A549 (cell line): ENCODE data around the gene FBXL20. TPM values are rescaled to one million over a fixed set of nuclear protein-coding genes. Genes with fewer than 3 reads are reported as not detected.

Experiments used
- ATAC-seq, 2 experiments: fragments of 200-7000 bp in 1 of 2; fragments of >200 bp in 1 of 2; cut with Nextera tagmentation in 1 of 2; cut with Tn5 transposase in 1 of 2; 3 replicates each; pipeline versions ENCODE4 v1.8.0 to v1.9.1; 2018 to 2020; ENCODE audit warnings: mild to moderate bottlenecking in 1 of 2, moderate library complexity in 1 of 2
- CTCF ChIA-PET: fragments of 300-600 bp; sonication (Branson Sonifier 250); formaldehyde crosslinking; extraction: SDS; loops from one replicate; lab custom pipeline; 2021; ENCODE audit warnings: antibody characterized with exemption, inconsistent platforms; lab: Yijun Ruan, JAX
- POLR2A ChIA-PET: fragments of 350-600 bp; formaldehyde crosslinking; extraction: SDS; loops from one replicate; lab custom pipeline; 2021; ENCODE audit warnings: antibody characterized with exemption, inconsistent platforms; lab: Yijun Ruan, JAX
- DNase-seq, 2 experiments: peaks; one replicate each; pipeline versions ENCODE4 v3.0.0 to v3.0.0-alpha.2; 2011 to 2016; ENCODE audit warnings: low read depth in 1 of 2, low spot score in 1 of 2
- FAIRE-seq: peaks from 2 replicates; lab custom pipeline; 2011; peaks lifted over from hg19 to GRCh38; lab: Jason Lieb, UNC
- H3K27ac ChIP-seq, 2 experiments: fragments of >200 bp; sonication (Bioruptor Twin); formaldehyde crosslinking; 3 replicates each; pipeline ENCODE4 v1.5.1; 2016 to 2017
- H3K4me1 ChIP-seq: fragments of >200 bp; sonication (Bioruptor Twin); formaldehyde crosslinking; 3 replicates; pipeline ENCODE4 v1.6.1; 2016
- H3K4me2 ChIP-seq: fragments of >200 bp; sonication (Bioruptor Twin); formaldehyde crosslinking; 3 replicates; pipeline ENCODE4 v1.6.1; 2016
- H3K4me3 ChIP-seq: fragments of >200 bp; sonication (Bioruptor Twin); formaldehyde crosslinking; 3 replicates; pipeline ENCODE4 v1.5.1; 2016
- H3K9me3 ChIP-seq: fragments of >200 bp; sonication (Bioruptor Twin); formaldehyde crosslinking; 3 replicates; pipeline ENCODE4 v1.6.1; 2016
- ATOH8 ChIP-seq: fragments of 250-450 bp; sonication (Bioruptor Pico); IDR thresholded peaks from 2 replicates; pipeline ENCODE4 v1.5.0; 2020; ENCODE audit warnings: low read depth, mild to moderate bottlenecking, moderate library complexity
- CBX2 ChIP-seq: fragments of 200-600 bp; sonication (generic); IDR thresholded peaks from 2 replicates; pipeline ENCODE4 v1.6.1; 2016; ENCODE audit warnings: low read depth, mild to moderate bottlenecking, borderline replicate concordance
- CBX8 ChIP-seq: fragments of 200-600 bp; sonication (generic); IDR thresholded peaks from 2 replicates; pipeline ENCODE4 v1.6.1; 2016
- FOSL2 ChIP-seq, 2 experiments: fragments of 450-650 bp in 1 of 2; fragments of >200 bp in 1 of 2; sonication (Bioruptor Twin) in 1 of 2; formaldehyde crosslinking; IDR thresholded peaks; 2 replicates each; pipeline versions ENCODE4 v1.5.0 to v1.6.1; 2016 to 2020; ENCODE audit warnings: mild to moderate bottlenecking in 1 of 2, moderate library complexity in 1 of 2
- GATA3 ChIP-seq: IDR thresholded peaks from 2 replicates; pipeline ENCODE4 v1.6.1; 2012; ENCODE audit warnings: borderline replicate concordance
- HMGXB4 ChIP-seq: fragments of 250-450 bp; sonication (Bioruptor Pico); IDR thresholded peaks from 2 replicates; pipeline ENCODE4 v1.5.0; 2021; ENCODE audit warnings: mild to moderate bottlenecking, moderate library complexity, borderline replicate concordance
- HOXB13 ChIP-seq: fragments of 250-450 bp; sonication (Bioruptor Pico); IDR thresholded peaks from 2 replicates; pipeline ENCODE4 v1.5.0; 2020; ENCODE audit warnings: low read depth, mild to moderate bottlenecking, moderate library complexity
- HOXB5 ChIP-seq: fragments of 250-450 bp; sonication (Bioruptor Pico); IDR thresholded peaks from 2 replicates; pipeline ENCODE4 v1.5.0; 2020; ENCODE audit warnings: mild to moderate bottlenecking, moderate library complexity
- JUNB ChIP-seq: fragments of >200 bp; sonication (Bioruptor Twin); formaldehyde crosslinking; IDR thresholded peaks from 2 replicates; pipeline ENCODE4 v1.6.1; 2016
- KDM5A ChIP-seq: fragments of 200-600 bp; sonication (generic); IDR thresholded peaks from 2 replicates; pipeline ENCODE4 v1.6.1; 2016; ENCODE audit warnings: antibody characterized with exemption, mild to moderate bottlenecking
- MAFK ChIP-seq: fragments of 450-650 bp; IDR thresholded peaks from 2 replicates; pipeline ENCODE4 v1.6.1; 2014; ENCODE audit not compliant: partially characterized antibody
- MYC ChIP-seq: IDR thresholded peaks from 2 replicates; pipeline ENCODE4 v1.6.1; 2012; ENCODE audit warnings: mild to moderate bottlenecking, inconsistent platforms, low read length, improper control_type of control experiment, borderline replicate concordance
- NPAS2 ChIP-seq: fragments of 250-450 bp; sonication (Bioruptor Pico); IDR thresholded peaks from 2 replicates; pipeline ENCODE4 v1.8.0; 2022; ENCODE audit warnings: mild to moderate bottlenecking, moderate library complexity, borderline replicate concordance
- NR3C1 ChIP-seq: fragments of >200 bp; sonication (Bioruptor Twin); formaldehyde crosslinking; IDR thresholded peaks from 3 replicates; pipeline ENCODE4 v1.6.1; 2017
- PBX3 ChIP-seq: IDR thresholded peaks from 2 replicates; pipeline ENCODE4 v1.6.1; 2012
- PHF8 ChIP-seq: fragments of 200-600 bp; sonication (generic); IDR thresholded peaks from 2 replicates; pipeline ENCODE4 v1.6.1; 2016; ENCODE audit warnings: low read depth, mild to moderate bottlenecking, antibody characterized with exemption, moderate library complexity, borderline replicate concordance
- POLR2AphosphoS2 ChIP-seq: conservative IDR thresholded peaks from 2 replicates; pipeline ENCODE4 v1.6.1; 2012; ENCODE audit warnings: low read length, improper control_type of control experiment, inconsistent platforms
- RAD21 ChIP-seq, 2 experiments: fragments of >200 bp in 1 of 2; sonication (Bioruptor Twin) in 1 of 2; formaldehyde crosslinking in 1 of 2; IDR thresholded peaks in 1 of 2; conservative IDR thresholded peaks in 1 of 2; 2 replicates in 1 of 2; 3 replicates in 1 of 2; pipeline ENCODE4 v1.6.1; 2012 to 2018; ENCODE audit warnings: inconsistent platforms in 1 of 2
- RARB ChIP-seq: fragments of 250-450 bp; sonication (Bioruptor Pico); IDR thresholded peaks from 2 replicates; pipeline ENCODE4 v1.8.0; 2021; ENCODE audit warnings: mild to moderate bottlenecking, moderate library complexity
- RCOR1 ChIP-seq: fragments of 150-350 bp; IDR thresholded peaks from 2 replicates; pipeline ENCODE4 v1.6.1; 2014; ENCODE audit warnings: antibody characterized with exemption, low read length, low read depth
- USF2 ChIP-seq: fragments of 450-650 bp; IDR thresholded peaks from 2 replicates; pipeline ENCODE4 v1.6.1; 2014; ENCODE audit warnings: antibody characterized with exemption
- ZC3H11A ChIP-seq: fragments of 450-650 bp; IDR thresholded peaks from 2 replicates; pipeline ENCODE4 v1.6.1; 2014; ENCODE audit warnings: antibody characterized with exemption, mild to moderate bottlenecking
- ZFP36 ChIP-seq: fragments of 450-650 bp; IDR thresholded peaks from 2 replicates; pipeline ENCODE4 v1.6.1; 2014; ENCODE audit warnings: borderline replicate concordance; ENCODE audit not compliant: partially characterized antibody
- ZNF302 ChIP-seq: fragments of 250-450 bp; sonication (Bioruptor Pico); IDR thresholded peaks from 2 replicates; pipeline ENCODE4 v1.9.0; 2021; ENCODE audit warnings: inconsistent platforms, mild to moderate bottlenecking, moderate library complexity
- ZSCAN20 ChIP-seq: fragments of 250-450 bp; sonication (Bioruptor Pico); IDR thresholded peaks from 2 replicates; pipeline ENCODE4 v1.8.0; 2022; ENCODE audit warnings: mild to moderate bottlenecking, moderate library complexity
- WGBS: methylation state at CpG from one replicate; pipeline ENCODE4 v1.1.6; 2017; ENCODE audit errors: missing lambda C conversion rate; 5-methylcytosine and 5-hydroxymethylcytosine counted together
- polyA plus RNA-seq, 4 experiments: library from polyadenylated mRNA; depleted of rRNA in 3 of 4; stranded (reverse); fragments of >200 nt; fragmentation: RNase III in 1 of 4; extraction: RNeasy Plus Mini Kit Qiagen cat#74134 plus additional on column Dnase treatment in 1 of 4; gene quantifications; 2 replicates in 3 of 4; 3 replicates in 1 of 4; pipeline ENCODE4 v1.2.3, GENCODE V29; 2011 to 2017

The FBXL20 gene
- polyA plus RNA-seq, 2 of the 4 experiments (the other 2 are of a cell fraction), result 5.7 to 6.7 TPM

GRCh38 chr17:39416141-39416540 lies 14.7 kb upstream of the FBXL20 start (continued):
- TF ChIP-seq HMGXB4 (CRISPR knock-in tag), result no peak
- no peak for TF ChIP-seq RAD21 (conservative IDR thresholded peaks at IDR 0.05 in 1 of 2, IDR thresholded peaks at IDR 0.05 in 1 of 2)
- TF ChIP-seq HOXB5 (CRISPR knock-in tag), result no peak
- TF ChIP-seq GATA3, result no peak
- TF ChIP-seq NPAS2 (CRISPR knock-in tag), result no peak
- TF ChIP-seq CBX8, result no peak
- TF ChIP-seq CBX2, result no peak
- no peak for TF ChIP-seq MYC
- no peak for TF ChIP-seq ZC3H11A
- no peak for TF ChIP-seq POLR2AphosphoS2

GRCh38 chr17:39410279-39410678 lies 8.9 kb upstream of the FBXL20 start:
- Histone ChIP-seq H3K9me3 (no peaks in the 10 kb centered on the region), H3K27ac (no peak overlapping the region), H3K4me2 (no peak overlapping the region), H3K4me1 (peaks cover 27% of the 10 kb centered on the region), H3K4me3 (no peak overlapping the region)
- WGBS, result 97% methylated on average over 13 of the region's 13 CpGs
- ATAC-seq, result no peak
- POLR2A ChIA-PET, result interaction anchor here (0.5 kb wide), 1 partner anchor 12 kb away, joined by 3 read pairs; no protein-coding TSS in a partner anchor
- no peak for FAIRE-seq
- CTCF ChIA-PET, result no interaction called here
- no peak for TF ChIP-seq RCOR1
- no peak for TF ChIP-seq CBX2
- TF ChIP-seq JUNB, result no peak
- no peak for TF ChIP-seq CBX8
- no peak for TF ChIP-seq HOXB5 (CRISPR knock-in tag)
- TF ChIP-seq RAD21 (conservative IDR thresholded peaks at IDR 0.05 in 1 of 2, IDR thresholded peaks at IDR 0.05 in 1 of 2), result no peak
- no peak for TF ChIP-seq KDM5A
- TF ChIP-seq USF2, result no peak
- no peak for TF ChIP-seq PBX3
- TF ChIP-seq FOSL2 (IDR thresholded peaks at IDR 0.05), result no peak
- no peak for TF ChIP-seq FOSL2 (CRISPR knock-in tag; IDR thresholded peaks at IDR 0.05)
- no peak for TF ChIP-seq POLR2AphosphoS2
- no peak for TF ChIP-seq ZSCAN20 (CRISPR knock-in tag)
- TF ChIP-seq RARB (CRISPR knock-in tag), result no peak
- TF ChIP-seq MAFK, result no peak
- no peak for DNase-seq

- no peak overlapping the region for H3K4me3 ChIP-seq
- ATAC-seq (no peak), DNase-seq (no peak), FAIRE-seq (no peak)
- TF ChIP-seq CBX2, result no peak
- no peak for TF ChIP-seq HOXB13
- no peak for TF ChIP-seq PHF8
- no peak for TF ChIP-seq ATOH8 (CRISPR knock-in tag)
- TF ChIP-seq RCOR1, result no peak
- no peak for TF ChIP-seq ZNF302
- no peak for TF ChIP-seq ZSCAN20 (CRISPR knock-in tag)
- TF ChIP-seq NR3C1, result no peak
- TF ChIP-seq ZFP36, result no peak
- H3K4me2 ChIP-seq, result no peak overlapping the region
- no peak overlapping the region for H3K27ac ChIP-seq
- 76% methylated on average over 2 of the region's 2 CpGs for WGBS
- ChIA-PET CTCF (interaction anchor here (0.6 kb wide), 1 partner anchor 395 kb away, joined by 4 read pairs; no protein-coding TSS in a partner anchor), POLR2A (no interaction called here)
- H3K4me1 ChIP-seq, result peaks cover 44% of the 10 kb centered on the region
- no peaks in the 10 kb centered on the region for H3K9me3 ChIP-seq
These were observed 6.9 kb upstream of the FBXL20 start for GRCh38 chr17:39408360-39408759.
